ENCODE measurements around the gene HECA. TPM values are rescaled to one million over a fixed set of nuclear protein-coding genes. Genes with fewer than 3 reads are reported as not detected.

The HECA gene
- total and polyA plus RNA-seq, 4 donors, result 2.3 to 11.1 (median 5.9) TPM

DNA sequence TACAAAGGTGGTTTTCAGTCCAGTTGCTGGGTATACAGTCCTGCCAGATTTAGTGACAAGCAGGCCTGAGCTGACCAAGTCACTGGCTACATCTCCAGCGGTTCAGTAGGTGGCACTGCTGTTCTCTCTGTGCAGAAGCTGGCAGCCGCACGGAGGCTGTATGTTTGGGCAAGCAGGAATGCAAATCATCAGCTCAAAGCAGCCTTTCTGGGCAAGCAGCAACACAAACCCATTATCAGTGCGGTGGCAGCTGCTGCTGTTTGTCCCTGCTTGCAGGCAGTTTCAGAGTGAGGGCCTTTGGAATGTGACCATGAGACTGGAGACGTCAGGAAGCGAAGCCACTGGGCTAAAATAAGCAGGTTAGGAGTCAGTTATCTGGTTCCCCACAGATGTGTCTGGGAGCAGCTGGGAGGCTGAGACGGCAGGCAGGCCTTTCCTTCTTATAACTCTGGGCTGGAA is 84.4 kb downstream of the HECA start:
- no peaks in the 10 kb centered on the region for H3K36me3 ChIP-seq (ENCODE audit: control insufficient read depth in 4 of 4, insufficient read depth in 3 of 4, low read depth in 1 of 4, low read length in 3 of 4)
- H3K27ac ChIP-seq (ENCODE audit: low read depth in 1 of 2, low read length in 2 of 2), result peak overlapping the region in 1 of 2 donors; percentile 8
- H3K9ac ChIP-seq (ENCODE audit: low read depth in 1 of 2, low read length in 2 of 2), result no peak overlapping the region
- WGBS, result 14% methylated on average over 7 of the region's 7 CpGs
- H3K9me3 ChIP-seq (ENCODE audit: control insufficient read depth in 4 of 4, low read length in 3 of 4), result no peaks in the 10 kb centered on the region
- H3K27me3 ChIP-seq (ENCODE audit: control insufficient read depth in 4 of 4, insufficient read depth in 4 of 4, low read length in 3 of 4), result no peaks in the 10 kb centered on the region
- H3K4me3 ChIP-seq (ENCODE audit: low read depth in 1 of 3, low read length in 3 of 3), result no peak overlapping the region
- peak; percentile 25 for TF ChIP-seq YY1 (IDR thresholded peaks at IDR 0.05)
- TF ChIP-seq EGR1 (IDR thresholded peaks at IDR 0.05; ENCODE audit: low read depth in 2 of 2), result no peak
- peak; percentile 31 to 57 for TF ChIP-seq HNF4A (conservative IDR thresholded peaks at IDR 0.05)
- TF ChIP-seq, protein P1, sequence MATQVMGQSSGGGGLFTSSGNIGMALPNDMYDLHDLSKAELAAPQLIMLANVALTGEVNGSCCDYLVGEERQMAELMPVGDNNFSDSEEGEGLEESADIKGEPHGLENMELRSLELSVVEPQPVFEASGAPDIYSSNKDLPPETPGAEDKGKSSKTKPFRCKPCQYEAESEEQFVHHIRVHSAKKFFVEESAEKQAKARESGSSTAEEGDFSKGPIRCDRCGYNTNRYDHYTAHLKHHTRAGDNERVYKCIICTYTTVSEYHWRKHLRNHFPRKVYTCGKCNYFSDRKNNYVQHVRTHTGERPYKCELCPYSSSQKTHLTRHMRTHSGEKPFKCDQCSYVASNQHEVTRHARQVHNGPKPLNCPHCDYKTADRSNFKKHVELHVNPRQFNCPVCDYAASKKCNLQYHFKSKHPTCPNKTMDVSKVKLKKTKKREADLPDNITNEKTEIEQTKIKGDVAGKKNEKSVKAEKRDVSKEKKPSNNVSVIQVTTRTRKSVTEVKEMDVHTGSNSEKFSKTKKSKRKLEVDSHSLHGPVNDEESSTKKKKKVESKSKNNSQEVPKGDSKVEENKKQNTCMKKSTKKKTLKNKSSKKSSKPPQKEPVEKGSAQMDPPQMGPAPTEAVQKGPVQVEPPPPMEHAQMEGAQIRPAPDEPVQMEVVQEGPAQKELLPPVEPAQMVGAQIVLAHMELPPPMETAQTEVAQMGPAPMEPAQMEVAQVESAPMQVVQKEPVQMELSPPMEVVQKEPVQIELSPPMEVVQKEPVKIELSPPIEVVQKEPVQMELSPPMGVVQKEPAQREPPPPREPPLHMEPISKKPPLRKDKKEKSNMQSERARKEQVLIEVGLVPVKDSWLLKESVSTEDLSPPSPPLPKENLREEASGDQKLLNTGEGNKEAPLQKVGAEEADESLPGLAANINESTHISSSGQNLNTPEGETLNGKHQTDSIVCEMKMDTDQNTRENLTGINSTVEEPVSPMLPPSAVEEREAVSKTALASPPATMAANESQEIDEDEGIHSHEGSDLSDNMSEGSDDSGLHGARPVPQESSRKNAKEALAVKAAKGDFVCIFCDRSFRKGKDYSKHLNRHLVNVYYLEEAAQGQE (IDR thresholded peaks at IDR 0.05), result peak; percentile 32
- no peak for TF ChIP-seq JUND (IDR thresholded peaks at IDR 0.05)
- TF ChIP-seq FOXA2 (IDR thresholded peaks at IDR 0.05), result no peak
- TF ChIP-seq RAD21 (IDR thresholded peaks at IDR 0.05), result peak; percentile 98 to 99
- no peak for TF ChIP-seq GABPA (IDR thresholded peaks at IDR 0.05 in 1 of 2, conservative IDR thresholded peaks at IDR 0.05 in 1 of 2)
- TF ChIP-seq, protein P2, sequence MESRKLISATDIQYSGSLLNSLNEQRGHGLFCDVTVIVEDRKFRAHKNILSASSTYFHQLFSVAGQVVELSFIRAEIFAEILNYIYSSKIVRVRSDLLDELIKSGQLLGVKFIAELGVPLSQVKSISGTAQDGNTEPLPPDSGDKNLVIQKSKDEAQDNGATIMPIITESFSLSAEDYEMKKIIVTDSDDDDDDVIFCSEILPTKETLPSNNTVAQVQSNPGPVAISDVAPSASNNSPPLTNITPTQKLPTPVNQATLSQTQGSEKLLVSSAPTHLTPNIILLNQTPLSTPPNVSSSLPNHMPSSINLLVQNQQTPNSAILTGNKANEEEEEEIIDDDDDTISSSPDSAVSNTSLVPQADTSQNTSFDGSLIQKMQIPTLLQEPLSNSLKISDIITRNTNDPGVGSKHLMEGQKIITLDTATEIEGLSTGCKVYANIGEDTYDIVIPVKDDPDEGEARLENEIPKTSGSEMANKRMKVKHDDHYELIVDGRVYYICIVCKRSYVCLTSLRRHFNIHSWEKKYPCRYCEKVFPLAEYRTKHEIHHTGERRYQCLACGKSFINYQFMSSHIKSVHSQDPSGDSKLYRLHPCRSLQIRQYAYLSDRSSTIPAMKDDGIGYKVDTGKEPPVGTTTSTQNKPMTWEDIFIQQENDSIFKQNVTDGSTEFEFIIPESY (IDR thresholded peaks at IDR 0.05), result no peak
- TF ChIP-seq FOXA1 (IDR thresholded peaks at IDR 0.05), result no peak
- TF ChIP-seq HNF4G (IDR thresholded peaks at IDR 0.05), result no peak
- TF ChIP-seq, protein P3, sequence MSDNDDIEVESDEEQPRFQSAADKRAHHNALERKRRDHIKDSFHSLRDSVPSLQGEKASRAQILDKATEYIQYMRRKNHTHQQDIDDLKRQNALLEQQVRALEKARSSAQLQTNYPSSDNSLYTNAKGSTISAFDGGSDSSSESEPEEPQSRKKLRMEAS (IDR thresholded peaks at IDR 0.05), result peak; percentile 37
- peak; percentile 49 for TF ChIP-seq SP1 (IDR thresholded peaks at IDR 0.05)
- TF ChIP-seq, protein P4, sequence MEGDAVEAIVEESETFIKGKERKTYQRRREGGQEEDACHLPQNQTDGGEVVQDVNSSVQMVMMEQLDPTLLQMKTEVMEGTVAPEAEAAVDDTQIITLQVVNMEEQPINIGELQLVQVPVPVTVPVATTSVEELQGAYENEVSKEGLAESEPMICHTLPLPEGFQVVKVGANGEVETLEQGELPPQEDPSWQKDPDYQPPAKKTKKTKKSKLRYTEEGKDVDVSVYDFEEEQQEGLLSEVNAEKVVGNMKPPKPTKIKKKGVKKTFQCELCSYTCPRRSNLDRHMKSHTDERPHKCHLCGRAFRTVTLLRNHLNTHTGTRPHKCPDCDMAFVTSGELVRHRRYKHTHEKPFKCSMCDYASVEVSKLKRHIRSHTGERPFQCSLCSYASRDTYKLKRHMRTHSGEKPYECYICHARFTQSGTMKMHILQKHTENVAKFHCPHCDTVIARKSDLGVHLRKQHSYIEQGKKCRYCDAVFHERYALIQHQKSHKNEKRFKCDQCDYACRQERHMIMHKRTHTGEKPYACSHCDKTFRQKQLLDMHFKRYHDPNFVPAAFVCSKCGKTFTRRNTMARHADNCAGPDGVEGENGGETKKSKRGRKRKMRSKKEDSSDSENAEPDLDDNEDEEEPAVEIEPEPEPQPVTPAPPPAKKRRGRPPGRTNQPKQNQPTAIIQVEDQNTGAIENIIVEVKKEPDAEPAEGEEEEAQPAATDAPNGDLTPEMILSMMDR (IDR thresholded peaks at IDR 0.05; ENCODE audit: low read depth, low read length, missing input control), result peak; percentile 81
- TF ChIP-seq RXRA (IDR thresholded peaks at IDR 0.05), result peak in 1 of 2 donors; percentile 46
- peak; percentile 33 for TF ChIP-seq NR2F2 (IDR thresholded peaks at IDR 0.05)
- TF ChIP-seq, protein P5, sequence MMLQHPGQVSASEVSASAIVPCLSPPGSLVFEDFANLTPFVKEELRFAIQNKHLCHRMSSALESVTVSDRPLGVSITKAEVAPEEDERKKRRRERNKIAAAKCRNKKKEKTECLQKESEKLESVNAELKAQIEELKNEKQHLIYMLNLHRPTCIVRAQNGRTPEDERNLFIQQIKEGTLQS (IDR thresholded peaks at IDR 0.05), result no peak
- no peak for TF ChIP-seq TAF1 (conservative IDR thresholded peaks at IDR 0.05)
- DNase-seq (ENCODE audit: low spot score), result peak; percentile 56
- peaks cover 0 to 2% (median 0%) of the 10 kb centered on the region in 4 donors for H3K4me1 ChIP-seq (ENCODE audit: control insufficient read depth in 4 of 4, insufficient read depth in 4 of 4, low read length in 3 of 4)
